GM18867 (cell line): ENCODE measurements around the gene CIITA.

ENCODE experiments used
- ATAC-seq: cut with Tn5 transposase; IDR thresholded peaks from one replicate; pipeline ENCODE4 v1.9.1; 2021; ENCODE audit warnings: mild to moderate bottlenecking, moderate library complexity; ENCODE audit not compliant: unreplicated experiment

Gene CIITA

DNA sequence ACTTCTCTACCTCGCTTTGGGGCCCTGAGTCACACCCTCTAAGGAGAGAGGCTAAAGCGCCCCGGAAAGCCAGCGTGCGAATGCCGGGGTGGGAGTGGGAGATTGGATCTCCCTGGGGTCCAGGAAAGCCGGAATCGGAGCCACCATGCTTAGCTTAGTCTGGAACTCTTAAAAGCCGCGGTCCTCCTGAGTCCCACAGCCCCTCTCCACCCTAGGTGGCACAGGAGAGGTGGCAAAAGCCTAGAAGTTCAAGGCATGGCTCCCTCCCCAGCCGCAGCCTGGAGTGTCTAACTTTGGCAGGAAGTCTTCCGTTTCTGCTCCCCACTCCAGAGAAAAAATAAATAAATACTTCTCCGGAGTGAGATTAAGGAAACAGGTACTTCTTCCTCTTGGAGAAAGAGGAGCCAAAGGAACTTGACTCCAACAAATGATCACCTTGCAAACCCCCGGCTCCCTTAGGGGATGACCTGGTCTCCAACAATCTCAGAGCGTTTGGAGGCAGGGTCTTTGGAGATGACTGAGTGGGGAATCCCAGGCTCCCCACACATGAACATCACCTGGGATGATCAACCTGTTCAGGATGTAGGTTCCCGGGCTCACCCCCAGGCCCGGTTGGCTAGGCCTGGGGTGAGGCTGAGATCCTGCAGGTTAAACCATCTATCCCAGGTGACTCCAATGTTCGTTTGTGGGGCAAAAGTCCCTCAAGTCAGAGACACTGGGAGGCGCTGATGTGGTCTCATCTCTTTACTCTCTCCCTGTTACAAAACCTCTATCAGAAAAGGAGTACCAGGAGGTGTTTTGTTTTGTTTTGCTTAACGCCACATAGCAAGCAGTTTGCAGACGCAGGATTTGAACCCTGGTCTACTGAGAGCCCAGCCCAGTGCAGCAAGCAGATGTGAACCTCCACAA is 2.9 kb downstream of the CIITA start:
- ATAC-seq, result no peak

GRCh38 chr16:10880594-10881452 is 3.8 kb downstream of the CIITA start:
- no peak for ATAC-seq

- ATAC-seq, result no peak
Measured at GRCh38 chr16:10881479-10882030, 4.6 kb downstream of the CIITA start.

DNA sequence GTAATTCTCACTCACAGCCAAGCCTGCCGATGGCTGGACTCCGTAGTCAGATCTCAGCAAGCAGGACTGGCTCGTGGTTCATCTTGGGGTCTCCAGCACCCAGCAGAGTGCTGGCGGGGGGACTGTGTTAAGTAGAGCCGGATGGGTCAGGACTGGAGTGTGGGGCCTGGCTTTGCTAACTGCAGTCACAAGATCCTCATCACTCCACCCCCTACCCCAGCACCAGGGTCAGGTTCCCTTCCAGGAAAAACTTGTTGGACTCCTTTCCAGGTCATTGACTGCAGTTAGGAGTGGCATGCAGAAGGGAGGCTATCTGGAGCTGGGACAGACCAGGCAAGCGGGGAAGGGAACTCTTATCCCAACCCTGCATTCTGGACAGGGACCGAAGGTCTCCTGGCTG is 6.0 kb downstream of the CIITA start:
- no peak for ATAC-seq

DNA sequence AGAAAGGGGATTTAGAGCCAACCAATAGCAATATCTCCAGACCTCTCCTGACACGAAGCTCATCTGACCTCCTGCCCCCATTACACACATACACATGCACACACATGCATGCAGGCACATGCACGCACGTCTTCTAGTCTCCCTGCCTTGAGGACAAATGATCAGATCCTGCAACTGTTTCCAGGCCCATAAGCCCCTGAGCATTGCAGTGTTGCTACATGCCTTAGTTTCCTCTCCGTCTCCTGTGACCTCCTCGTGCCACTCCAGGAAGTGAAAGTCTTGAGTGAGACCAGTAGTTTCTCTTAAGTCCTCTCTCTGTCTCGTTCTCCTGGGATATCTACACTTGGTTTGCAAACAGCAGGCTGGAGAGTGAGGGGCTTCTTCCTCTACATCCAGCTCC is 8.2 kb downstream of the CIITA start:
- ATAC-seq, result no peak

- no peak for ATAC-seq
Measured at GRCh38 chr16:10888320-10888937, 11.4 kb downstream of the CIITA start.

DNA sequence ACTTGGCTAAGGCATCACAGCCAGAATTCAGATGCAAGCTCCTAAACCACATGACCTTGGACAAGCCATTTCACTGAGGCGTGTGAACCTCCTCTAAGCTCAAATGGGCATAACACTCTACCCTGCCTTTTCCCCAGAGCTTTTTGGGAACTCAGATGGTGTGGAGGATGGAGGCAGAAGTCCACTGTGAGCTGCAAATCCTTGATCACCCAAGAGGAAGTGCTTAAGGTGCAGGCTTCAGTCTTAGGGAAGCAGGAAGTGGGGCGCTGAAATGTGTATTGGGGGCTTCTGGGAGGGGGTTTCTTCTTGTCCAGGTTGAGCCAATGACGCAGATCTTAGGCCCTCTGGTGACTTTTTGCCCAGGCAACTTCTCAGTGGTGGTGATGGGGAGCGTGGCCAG is 12.9 kb downstream of the CIITA start:
- ATAC-seq, result no peak

GRCh38 chr16:10892782-10893318 is 15.8 kb downstream of the CIITA start:
- ATAC-seq, result no peak

DNA sequence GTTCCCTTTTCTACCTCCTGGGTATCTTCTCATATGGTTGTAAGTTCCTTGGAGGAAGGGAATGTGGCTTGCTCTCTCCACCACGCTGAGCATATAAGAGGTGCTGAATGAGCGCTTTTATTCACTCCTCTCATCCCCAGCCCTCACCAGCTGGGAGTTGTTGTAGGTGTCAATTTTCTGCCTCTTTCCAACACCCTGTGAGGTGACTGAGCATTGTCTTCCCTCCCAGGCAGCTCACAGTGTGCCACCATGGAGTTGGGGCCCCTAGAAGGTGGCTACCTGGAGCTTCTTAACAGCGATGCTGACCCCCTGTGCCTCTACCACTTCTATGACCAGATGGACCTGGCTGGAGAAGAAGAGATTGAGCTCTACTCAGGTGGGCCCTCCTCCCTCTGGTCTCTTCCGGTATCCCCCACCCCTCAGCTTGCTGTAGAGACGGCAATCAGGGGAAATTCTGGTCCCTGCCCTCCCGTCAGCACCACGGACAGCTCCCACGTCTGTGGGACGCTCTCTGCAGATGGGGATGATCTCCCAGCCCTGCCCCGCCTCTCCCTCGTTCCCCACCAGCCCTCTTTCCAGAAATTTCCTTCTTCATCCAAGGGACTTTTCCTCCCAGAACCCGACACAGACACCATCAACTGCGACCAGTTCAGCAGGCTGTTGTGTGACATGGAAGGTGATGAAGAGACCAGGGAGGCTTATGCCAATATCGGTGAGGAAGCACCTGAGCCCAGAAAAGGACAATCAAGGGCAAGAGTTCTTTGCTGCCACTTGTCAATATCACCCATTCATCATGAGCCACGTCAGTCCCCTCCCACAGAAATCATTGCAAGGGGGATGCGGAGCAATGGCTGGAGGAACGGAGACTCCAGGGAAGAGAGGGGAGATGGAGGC is 18.3 kb downstream of the CIITA start:
- no peak for ATAC-seq

DNA sequence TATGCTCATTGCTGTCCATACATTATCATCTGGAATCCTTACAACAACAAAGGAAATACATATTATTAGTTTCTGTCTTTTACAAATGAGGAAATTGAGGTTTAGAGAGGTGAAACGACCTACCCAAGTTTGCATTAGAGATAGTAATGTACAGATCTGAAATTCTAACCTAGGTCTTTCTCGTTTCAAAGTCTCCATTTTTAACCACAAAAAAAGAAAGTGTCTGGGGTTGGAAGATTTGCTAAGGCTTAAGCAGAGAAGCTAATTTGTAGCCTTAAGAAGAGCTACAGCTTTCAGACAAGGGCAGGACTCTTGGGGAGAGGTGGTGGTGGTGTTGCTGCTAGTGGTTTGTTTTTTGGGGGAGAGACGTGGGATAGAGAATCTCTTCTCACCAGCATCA is 19.2 kb downstream of the CIITA start:
- peak; percentile 42 for ATAC-seq

DNA sequence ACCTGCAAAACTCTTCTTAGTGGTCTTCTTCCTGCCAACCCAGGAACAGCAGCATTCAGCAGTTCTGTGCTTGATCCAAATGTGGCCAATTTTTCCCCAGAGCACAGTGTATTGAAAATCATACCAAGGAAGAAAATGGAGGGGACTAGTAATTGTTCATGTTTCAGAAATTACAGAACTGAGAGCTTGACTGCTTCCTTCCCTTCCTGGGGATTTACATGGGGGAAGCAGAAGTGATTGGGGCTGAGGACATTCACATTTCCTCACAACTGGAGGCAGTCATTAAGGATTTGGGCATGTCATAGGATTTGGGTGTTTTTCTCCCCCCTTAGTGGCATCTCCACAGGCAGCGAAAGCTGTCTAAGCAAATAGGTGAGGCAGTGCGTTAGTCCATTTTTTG is 19.7 kb downstream of the CIITA start:
- ATAC-seq, result no peak

- peak; percentile 68 for ATAC-seq
Measured at GRCh38 chr16:10897134-10897533, 20.1 kb downstream of the CIITA start.

DNA sequence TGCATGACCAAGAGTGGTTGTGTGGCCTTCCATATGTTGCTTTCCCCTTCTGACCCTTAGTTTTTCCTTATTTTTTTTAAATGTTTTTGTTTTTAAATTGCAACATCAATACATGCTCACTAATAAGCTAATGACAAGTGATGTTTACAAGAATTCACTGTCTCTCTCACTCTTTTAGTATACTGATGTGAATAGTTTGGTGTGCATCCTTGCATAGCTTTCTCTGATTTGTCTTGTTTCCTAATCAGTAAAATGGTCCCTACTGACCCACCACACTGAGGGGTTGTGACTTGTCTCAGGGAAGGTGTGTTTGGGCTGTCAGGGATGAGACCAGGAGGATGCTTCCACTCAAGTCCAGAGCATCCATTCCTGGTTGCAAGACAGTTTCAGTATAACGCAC is 26.0 kb downstream of the CIITA start:
- ATAC-seq, result no peak

- no peak for ATAC-seq
Measured at GRCh38 chr16:10906482-10906881, 29.5 kb downstream of the CIITA start.

- ATAC-seq, result no peak
Measured at GRCh38 chr16:10906914-10907756, 30.1 kb downstream of the CIITA start.

- no peak for ATAC-seq
Measured at GRCh38 chr16:10907757-10908045, 30.7 kb downstream of the CIITA start.

GRCh38 chr16:10911267-10911666 is 34.3 kb downstream of the CIITA start:
- no peak for ATAC-seq

GRCh38 chr16:10916534-10916933 is 39.5 kb downstream of the CIITA start:
- ATAC-seq, result no peak

DNA sequence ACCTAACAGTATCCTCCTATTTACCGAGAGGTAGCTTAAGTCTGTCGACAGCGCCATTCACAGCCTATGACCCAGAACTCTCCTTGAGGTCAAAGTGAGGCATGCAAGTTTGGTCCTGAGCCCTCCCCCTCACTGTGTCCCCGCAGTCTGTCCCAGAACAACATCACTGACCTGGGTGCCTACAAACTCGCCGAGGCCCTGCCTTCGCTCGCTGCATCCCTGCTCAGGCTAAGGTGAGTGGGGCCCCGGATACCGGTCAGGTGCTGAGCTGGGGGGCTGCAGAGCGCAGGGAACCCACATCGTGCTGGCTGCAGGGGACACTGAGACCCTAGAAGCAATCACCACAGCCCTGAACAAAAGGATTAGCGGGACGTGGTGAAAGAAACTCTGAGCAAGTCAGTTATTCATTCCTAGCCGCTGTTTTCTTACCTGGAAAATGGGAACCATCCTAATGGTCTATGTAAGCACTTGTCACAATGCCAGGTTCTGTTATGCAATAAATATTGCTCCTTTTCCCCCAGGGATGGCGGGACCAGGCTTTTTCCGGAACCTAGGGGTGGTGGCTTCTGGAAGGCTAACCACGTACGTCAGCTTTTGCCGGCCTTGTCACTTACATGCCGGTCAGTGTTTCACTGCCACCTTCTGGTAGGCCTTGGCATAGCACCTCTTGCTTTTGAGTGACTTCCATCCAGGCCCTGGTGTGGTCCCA is 41.4 kb downstream of the CIITA start:
- ATAC-seq, result no peak
